ENCODE data around the gene KLHDC8A.

DNA sequence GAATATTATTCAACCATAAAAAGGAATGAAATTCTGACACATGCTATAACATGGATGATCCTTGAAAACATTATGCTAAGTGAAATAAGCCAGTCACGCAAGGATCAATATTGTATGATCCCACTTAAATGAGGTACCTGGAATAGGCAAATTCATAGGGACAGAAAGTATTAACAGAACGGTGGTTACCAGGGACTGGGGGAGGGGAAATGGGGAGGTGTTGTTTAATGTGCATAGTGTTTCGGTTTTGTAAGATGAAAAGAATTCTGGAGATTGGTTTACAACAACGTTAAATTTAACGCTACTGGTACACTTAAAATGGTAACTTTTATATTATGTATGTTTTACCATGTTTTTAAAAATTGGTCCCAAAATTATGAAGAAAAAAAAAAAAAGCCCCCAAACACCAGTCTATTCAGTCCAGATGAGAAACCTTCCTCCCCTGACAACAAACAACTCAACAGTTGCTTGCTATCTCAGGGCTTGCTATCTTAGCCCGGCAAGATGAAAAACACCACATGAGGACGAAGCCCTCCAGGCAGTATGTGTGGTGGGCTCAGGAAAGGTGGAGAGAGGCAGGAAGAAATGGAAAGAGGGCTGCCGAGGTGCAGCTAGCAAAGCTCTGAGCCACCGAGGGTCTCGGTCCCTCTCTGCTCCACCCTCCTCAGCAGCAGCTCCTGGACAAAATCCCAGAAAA is 43.7 kb downstream of the KLHDC8A start:
- TF ChIP-seq, protein P1, sequence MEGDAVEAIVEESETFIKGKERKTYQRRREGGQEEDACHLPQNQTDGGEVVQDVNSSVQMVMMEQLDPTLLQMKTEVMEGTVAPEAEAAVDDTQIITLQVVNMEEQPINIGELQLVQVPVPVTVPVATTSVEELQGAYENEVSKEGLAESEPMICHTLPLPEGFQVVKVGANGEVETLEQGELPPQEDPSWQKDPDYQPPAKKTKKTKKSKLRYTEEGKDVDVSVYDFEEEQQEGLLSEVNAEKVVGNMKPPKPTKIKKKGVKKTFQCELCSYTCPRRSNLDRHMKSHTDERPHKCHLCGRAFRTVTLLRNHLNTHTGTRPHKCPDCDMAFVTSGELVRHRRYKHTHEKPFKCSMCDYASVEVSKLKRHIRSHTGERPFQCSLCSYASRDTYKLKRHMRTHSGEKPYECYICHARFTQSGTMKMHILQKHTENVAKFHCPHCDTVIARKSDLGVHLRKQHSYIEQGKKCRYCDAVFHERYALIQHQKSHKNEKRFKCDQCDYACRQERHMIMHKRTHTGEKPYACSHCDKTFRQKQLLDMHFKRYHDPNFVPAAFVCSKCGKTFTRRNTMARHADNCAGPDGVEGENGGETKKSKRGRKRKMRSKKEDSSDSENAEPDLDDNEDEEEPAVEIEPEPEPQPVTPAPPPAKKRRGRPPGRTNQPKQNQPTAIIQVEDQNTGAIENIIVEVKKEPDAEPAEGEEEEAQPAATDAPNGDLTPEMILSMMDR (conservative IDR thresholded peaks at IDR 0.05; ENCODE audit: low read depth, low read length), result no peak
- TF ChIP-seq EZH2 (IDR thresholded peaks at IDR 0.05; ENCODE audit: borderline replicate concordance, low read depth, low read length, poor library complexity, severe bottlenecking), result no peak
